Fibroblast of lung (primary cell): ENCODE data around the gene CYTL1. TPM values are rescaled to one million over a fixed set of nuclear protein-coding genes. Genes with fewer than 3 reads are reported as not detected.

Source experiments
- DNase-seq, 2 donors: peaks; one replicate each; pipeline versions ENCODE4 v3.0.0 to v3.0.0-alpha.2; 2010; ENCODE audit warnings: low read depth in 2 of 2
- H2AFZ ChIP-seq: 2 replicates; pipeline ENCODE4 v1.5.1; 2012; ENCODE audit warnings: low read length, control low read depth, inconsistent platforms
- H3K27ac ChIP-seq: 2 replicates; pipeline ENCODE4 v1.5.1; 2011; ENCODE audit warnings: low read length, control low read depth; ENCODE audit not compliant: insufficient read depth
- H3K27me3 ChIP-seq: 2 replicates; pipeline ENCODE4 v1.5.1; 2011; ENCODE audit warnings: mild to moderate bottlenecking, low read length; ENCODE audit not compliant: control insufficient read depth, insufficient read depth
- H3K36me3 ChIP-seq: 2 replicates; pipeline ENCODE4 v1.5.1; 2011; ENCODE audit warnings: low read length; ENCODE audit not compliant: control insufficient read depth, insufficient read depth
- H3K4me1 ChIP-seq: 2 replicates; pipeline ENCODE4 v1.5.1; 2011; ENCODE audit warnings: low read length; ENCODE audit not compliant: control insufficient read depth, insufficient read depth; ENCODE audit errors: extremely low read depth
- H3K4me2 ChIP-seq: 2 replicates; pipeline ENCODE4 v1.5.1; 2011; ENCODE audit warnings: low read length, control low read depth; ENCODE audit not compliant: insufficient read depth; ENCODE audit errors: extremely low read depth
- H3K4me3 ChIP-seq, 4 experiments: fragments of 200-600 bp in 1 of 4; sonication (generic) in 1 of 4; replicated peaks in 1 of 4; 2 replicates each; pipeline ENCODE4 v1.5.1; 2011 to 2016; ENCODE audit warnings: low read length in 4 of 4, low read depth in 3 of 4, mild to moderate bottlenecking in 3 of 4, control low read depth in 2 of 4, inconsistent platforms in 1 of 4, mixed read lengths in 1 of 4; ENCODE audit not compliant: insufficient read depth in 1 of 4; ENCODE audit errors: control extremely low read depth in 1 of 4
- H3K79me2 ChIP-seq: 2 replicates; pipeline ENCODE4 v1.5.1; 2012; ENCODE audit warnings: mild to moderate bottlenecking, low read length, inconsistent platforms; ENCODE audit not compliant: control insufficient read depth, insufficient read depth
- H3K9ac ChIP-seq: 2 replicates; pipeline ENCODE4 v1.5.1; 2011; ENCODE audit warnings: mild to moderate bottlenecking, low read length, control low read depth; ENCODE audit not compliant: insufficient read depth
- H3K9me3 ChIP-seq: 2 replicates; pipeline ENCODE4 v1.5.1; 2012; ENCODE audit warnings: low read depth, low read length; ENCODE audit not compliant: control insufficient read depth, insufficient read depth
- H4K20me1 ChIP-seq: 2 replicates; pipeline ENCODE4 v1.5.1; 2011; ENCODE audit warnings: low read length; ENCODE audit not compliant: control insufficient read depth, insufficient read depth; ENCODE audit errors: extremely low read depth
- EZH2 ChIP-seq: IDR thresholded peaks from 2 replicates; pipeline ENCODE4 v1.5.1; 2012; ENCODE audit warnings: low read length, control low read depth, mild to moderate bottlenecking; ENCODE audit errors: missing control alignments
- polyA plus RNA-seq, 2 donors: library from polyadenylated mRNA; depleted of rRNA in 1 of 2; stranded (reverse) in 1 of 2; unstranded in 1 of 2; fragments of >200 nt; gene quantifications; 2 replicates each; pipeline ENCODE4 v1.2.1, GENCODE V29; 2011 to 2012; ENCODE audit warnings: missing spikeins in 1 of 2
- total RNA-seq: library from RNA; depleted of rRNA; stranded (reverse); fragments of >200 nt; gene quantifications from 2 replicates; pipeline ENCODE4 v1.2.1, GENCODE V29; 2014
- TF ChIP-seq, protein P1 (sequence below), 2 donors: IDR thresholded peaks in 1 of 2; conservative IDR thresholded peaks in 1 of 2; 1 replicate in 1 of 2; 2 replicates in 1 of 2; pipeline ENCODE4 v1.5.1; 2011 to 2012; ENCODE audit warnings: low read length in 2 of 2, control low read depth in 1 of 2, inconsistent platforms in 1 of 2, low read depth in 1 of 2, mild to moderate bottlenecking in 1 of 2

CYTL1 gene
- total and polyA plus RNA-seq, 2 donors (not counting 1 experiment from before 2014, with no cell fraction given): 0.17 to 6.9 TPM

DNA sequence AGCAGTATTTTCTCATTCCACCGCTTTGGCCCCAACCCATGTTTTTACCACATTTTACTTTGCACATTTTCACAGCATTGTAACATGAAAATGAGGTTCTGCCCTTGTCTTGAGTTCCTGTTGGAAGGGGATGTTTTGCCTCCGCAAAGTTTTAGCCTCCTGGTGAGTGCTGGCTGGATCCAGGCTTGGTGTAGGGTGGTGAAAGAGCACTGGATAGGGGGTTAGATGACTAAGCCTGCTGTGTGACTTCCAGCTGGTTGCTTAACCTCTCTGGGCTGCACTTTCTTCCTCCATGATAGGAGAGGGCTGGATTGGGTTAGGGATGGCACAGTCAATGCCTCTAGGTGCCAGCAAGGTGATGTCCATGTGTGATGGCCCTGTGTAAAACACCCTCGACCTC lies 28.9 kb downstream of the CYTL1 start:
- H3K4me2 ChIP-seq: no peak overlapping the region
- no peaks in the 10 kb centered on the region for H3K9me3 ChIP-seq
- no peaks in the 10 kb centered on the region for H4K20me1 ChIP-seq
- no peaks in the 10 kb centered on the region for H3K79me2 ChIP-seq
- H3K27me3 ChIP-seq: no peaks in the 10 kb centered on the region
- no peak overlapping the region for H3K4me3 ChIP-seq
- no peak overlapping the region for H2AFZ ChIP-seq
- no peak overlapping the region for H3K9ac ChIP-seq
- no peak for DNase-seq
- no peak for TF ChIP-seq EZH2
- TF ChIP-seq, protein P1, sequence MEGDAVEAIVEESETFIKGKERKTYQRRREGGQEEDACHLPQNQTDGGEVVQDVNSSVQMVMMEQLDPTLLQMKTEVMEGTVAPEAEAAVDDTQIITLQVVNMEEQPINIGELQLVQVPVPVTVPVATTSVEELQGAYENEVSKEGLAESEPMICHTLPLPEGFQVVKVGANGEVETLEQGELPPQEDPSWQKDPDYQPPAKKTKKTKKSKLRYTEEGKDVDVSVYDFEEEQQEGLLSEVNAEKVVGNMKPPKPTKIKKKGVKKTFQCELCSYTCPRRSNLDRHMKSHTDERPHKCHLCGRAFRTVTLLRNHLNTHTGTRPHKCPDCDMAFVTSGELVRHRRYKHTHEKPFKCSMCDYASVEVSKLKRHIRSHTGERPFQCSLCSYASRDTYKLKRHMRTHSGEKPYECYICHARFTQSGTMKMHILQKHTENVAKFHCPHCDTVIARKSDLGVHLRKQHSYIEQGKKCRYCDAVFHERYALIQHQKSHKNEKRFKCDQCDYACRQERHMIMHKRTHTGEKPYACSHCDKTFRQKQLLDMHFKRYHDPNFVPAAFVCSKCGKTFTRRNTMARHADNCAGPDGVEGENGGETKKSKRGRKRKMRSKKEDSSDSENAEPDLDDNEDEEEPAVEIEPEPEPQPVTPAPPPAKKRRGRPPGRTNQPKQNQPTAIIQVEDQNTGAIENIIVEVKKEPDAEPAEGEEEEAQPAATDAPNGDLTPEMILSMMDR (conservative IDR thresholded peaks at IDR 0.05 in 1 of 2, IDR thresholded peaks at IDR 0.05 in 1 of 2; ENCODE audit: low read depth in 1 of 2, low read length in 2 of 2): no peak
- H3K36me3 ChIP-seq: no peaks in the 10 kb centered on the region
- H3K27ac ChIP-seq: no peak overlapping the region
- H3K4me1 ChIP-seq: peaks cover 15% of the 10 kb centered on the region

DNA sequence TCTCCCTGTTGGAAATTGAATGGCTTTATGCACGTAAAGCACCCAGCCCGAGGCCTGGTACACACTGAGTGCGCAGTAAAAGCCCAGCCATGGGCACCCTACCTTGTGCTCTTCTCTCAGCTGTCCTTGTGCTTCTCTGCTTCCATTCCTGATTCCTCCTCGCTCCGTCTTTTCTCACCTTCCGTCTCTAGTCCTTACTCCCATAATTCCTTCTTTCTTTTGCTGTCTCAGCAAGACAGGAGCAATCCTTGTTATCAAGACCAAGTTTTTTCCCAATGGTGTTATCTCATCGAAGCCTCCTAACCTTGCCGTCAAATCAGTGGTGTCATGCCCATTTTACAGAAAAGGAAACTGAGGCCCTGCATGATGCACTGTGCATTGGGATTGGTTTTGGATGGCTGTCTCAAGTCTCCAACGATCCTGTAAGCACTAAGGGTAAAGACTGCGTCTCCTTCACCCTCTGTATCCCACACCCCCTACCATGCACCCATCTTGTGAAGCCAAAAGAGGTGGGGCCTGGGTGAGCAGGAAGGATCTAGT lies 30.1 kb downstream of the CYTL1 start:
- H3K27me3 ChIP-seq: no peaks in the 10 kb centered on the region
- H3K9me3 ChIP-seq: no peaks in the 10 kb centered on the region
- no peak for DNase-seq
- no peak overlapping the region for H3K9ac ChIP-seq
- no peak overlapping the region for H3K27ac ChIP-seq
- no peak overlapping the region for H3K4me3 ChIP-seq
- H3K79me2 ChIP-seq: no peaks in the 10 kb centered on the region
- H2AFZ ChIP-seq: no peak overlapping the region
- H3K36me3 ChIP-seq: no peaks in the 10 kb centered on the region
- H3K4me1 ChIP-seq: peaks cover 15% of the 10 kb centered on the region
- H4K20me1 ChIP-seq: no peaks in the 10 kb centered on the region
- no peak overlapping the region for H3K4me2 ChIP-seq
- TF ChIP-seq, protein P1 (conservative IDR thresholded peaks at IDR 0.05 in 1 of 2, IDR thresholded peaks at IDR 0.05 in 1 of 2; ENCODE audit: low read depth in 1 of 2, low read length in 2 of 2): no peak
- no peak for TF ChIP-seq EZH2

DNA sequence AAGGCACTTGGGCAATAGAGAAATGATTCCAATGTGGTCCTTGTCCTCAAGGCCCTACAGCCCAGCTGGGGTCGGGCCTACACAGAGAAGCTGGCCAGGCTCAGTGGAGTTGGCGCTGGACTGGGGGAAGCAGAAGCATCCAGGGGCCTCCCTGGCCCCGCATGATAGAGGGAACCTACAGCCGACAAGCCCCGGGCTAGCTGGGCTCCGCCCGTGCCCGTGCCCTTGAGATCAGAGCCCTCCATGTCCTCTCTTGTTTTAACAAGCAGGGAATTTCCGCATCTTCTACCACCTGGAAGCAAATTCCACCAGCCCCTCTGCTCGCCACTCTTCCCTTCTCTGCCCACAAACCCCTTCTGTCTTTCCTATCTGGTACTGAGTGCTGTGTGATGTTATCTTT lies 31.6 kb downstream of the CYTL1 start:
- DNase-seq: no peak
- Histone ChIP-seq H3K79me2 (no peaks in the 10 kb centered on the region), H3K27ac (no peak overlapping the region), H2AFZ (no peak overlapping the region), H3K4me1 (peaks cover 15% of the 10 kb centered on the region), H3K27me3 (no peaks in the 10 kb centered on the region), H3K9ac (no peak overlapping the region), H3K4me2 (no peak overlapping the region), H3K9me3 (no peaks in the 10 kb centered on the region), H3K36me3 (no peaks in the 10 kb centered on the region), H3K4me3 (no peak overlapping the region), H4K20me1 (no peaks in the 10 kb centered on the region)
- no peak for TF ChIP-seq EZH2
- TF ChIP-seq, protein P1 (conservative IDR thresholded peaks at IDR 0.05 in 1 of 2, IDR thresholded peaks at IDR 0.05 in 1 of 2; ENCODE audit: low read depth in 1 of 2, low read length in 2 of 2): no peak
